Measurements from ENCODE around the gene DPYD.

The DPYD gene

GRCh38 chr1:97562081-97562480 lies 358.8 kb downstream of the DPYD start:
- FAIRE-seq (no peak), DNase-seq (ENCODE audit: insufficient read length, low spot score) (no peak)

GRCh38 chr1:97560714-97561113 lies 360.1 kb downstream of the DPYD start:
- DNase-seq (ENCODE audit: insufficient read length, low spot score): no peak
- FAIRE-seq: no peak

- DNase-seq (ENCODE audit: insufficient read length, low spot score) (no peak), FAIRE-seq (no peak)
These were observed 366.9 kb downstream of the DPYD start for GRCh38 chr1:97553971-97554370.

- FAIRE-seq: no peak
- no peak for DNase-seq (ENCODE audit: insufficient read length, low spot score)
These were observed 369.7 kb downstream of the DPYD start for GRCh38 chr1:97551113-97551512.

- DNase-seq (ENCODE audit: insufficient read length, low spot score) (no peak), FAIRE-seq (no peak)
These were observed 375.4 kb downstream of the DPYD start for GRCh38 chr1:97545446-97545845.

- no peak for FAIRE-seq
- DNase-seq (ENCODE audit: insufficient read length, low spot score): no peak
These were observed 380.4 kb downstream of the DPYD start for GRCh38 chr1:97540346-97540888.

- FAIRE-seq (no peak), DNase-seq (ENCODE audit: insufficient read length, low spot score) (no peak)
These were observed 382.7 kb downstream of the DPYD start for GRCh38 chr1:97538113-97538512.

- FAIRE-seq (no peak), DNase-seq (ENCODE audit: insufficient read length, low spot score) (no peak)
These were observed 387.5 kb downstream of the DPYD start for GRCh38 chr1:97533358-97533757.

GRCh38 chr1:97529600-97529999 lies 391.2 kb downstream of the DPYD start:
- no peak for FAIRE-seq
- no peak for DNase-seq (ENCODE audit: insufficient read length, low spot score)

GRCh38 chr1:97524211-97524610 lies 396.6 kb downstream of the DPYD start:
- DNase-seq (ENCODE audit: insufficient read length, low spot score) (no peak), FAIRE-seq (no peak)

- DNase-seq (ENCODE audit: insufficient read length, low spot score): no peak
- FAIRE-seq: no peak
These were observed 404.2 kb downstream of the DPYD start for GRCh38 chr1:97516588-97516987.

- FAIRE-seq: no peak
These were observed 412.1 kb downstream of the DPYD start for GRCh38 chr1:97508653-97509218.

GRCh38 chr1:97507863-97508262 lies 413.0 kb downstream of the DPYD start:
- no peak for FAIRE-seq

More at GRCh38 chr1:97508653-97509218, 412.1 kb downstream of the DPYD start:
- no peak for DNase-seq (ENCODE audit: insufficient read length, low spot score)

GRCh38 chr1:97506368-97506767 lies 414.5 kb downstream of the DPYD start:
- FAIRE-seq (no peak), DNase-seq (ENCODE audit: insufficient read length, low spot score) (no peak)

More at GRCh38 chr1:97507863-97508262, 413.0 kb downstream of the DPYD start:
- DNase-seq (ENCODE audit: insufficient read length, low spot score): no peak

- peak; percentile 91 for FAIRE-seq
- peak; percentile 14 for DNase-seq (ENCODE audit: insufficient read length, low spot score)
These were observed 415.0 kb downstream of the DPYD start for GRCh38 chr1:97505816-97506215.

GRCh38 chr1:97505289-97505688 lies 415.5 kb downstream of the DPYD start:
- FAIRE-seq: no peak
- no peak for DNase-seq (ENCODE audit: insufficient read length, low spot score)

- DNase-seq (ENCODE audit: insufficient read length, low spot score) (no peak), FAIRE-seq (no peak)
These were observed 418.5 kb downstream of the DPYD start for GRCh38 chr1:97502360-97502759.

GRCh38 chr1:97501628-97502027 lies 419.2 kb downstream of the DPYD start:
- DNase-seq (ENCODE audit: insufficient read length, low spot score) (no peak), FAIRE-seq (no peak)

GRCh38 chr1:97500760-97501159 lies 420.1 kb downstream of the DPYD start:
- DNase-seq (ENCODE audit: insufficient read length, low spot score): no peak
- FAIRE-seq: no peak

- DNase-seq (ENCODE audit: insufficient read length, low spot score) (no peak), FAIRE-seq (no peak)
These were observed 421.2 kb downstream of the DPYD start for GRCh38 chr1:97499667-97500066.

GRCh38 chr1:97489834-97490233 lies 431.0 kb downstream of the DPYD start:
- no peak for DNase-seq (ENCODE audit: insufficient read length, low spot score)
- no peak for FAIRE-seq

- FAIRE-seq (no peak), DNase-seq (ENCODE audit: insufficient read length, low spot score) (no peak)
These were observed 432.3 kb downstream of the DPYD start for GRCh38 chr1:97488530-97488929.

- no peak for DNase-seq (ENCODE audit: insufficient read length, low spot score)
- FAIRE-seq: no peak
These were observed 438.8 kb downstream of the DPYD start for GRCh38 chr1:97482022-97482421.
